CMK (cell line): Measurements from ENCODE around the gene GAB2.
"Not testable (repeated sequence)": the region's sequence is repeated elsewhere in the genome, so short reads cannot be mapped to it uniquely, and the experiment has no call there.

Experiments
- DNase-seq: peaks from one replicate; pipeline ENCODE4 v3.0.0-alpha.2; 2010; ENCODE audit warnings: low read depth

GAB2 gene

DNA sequence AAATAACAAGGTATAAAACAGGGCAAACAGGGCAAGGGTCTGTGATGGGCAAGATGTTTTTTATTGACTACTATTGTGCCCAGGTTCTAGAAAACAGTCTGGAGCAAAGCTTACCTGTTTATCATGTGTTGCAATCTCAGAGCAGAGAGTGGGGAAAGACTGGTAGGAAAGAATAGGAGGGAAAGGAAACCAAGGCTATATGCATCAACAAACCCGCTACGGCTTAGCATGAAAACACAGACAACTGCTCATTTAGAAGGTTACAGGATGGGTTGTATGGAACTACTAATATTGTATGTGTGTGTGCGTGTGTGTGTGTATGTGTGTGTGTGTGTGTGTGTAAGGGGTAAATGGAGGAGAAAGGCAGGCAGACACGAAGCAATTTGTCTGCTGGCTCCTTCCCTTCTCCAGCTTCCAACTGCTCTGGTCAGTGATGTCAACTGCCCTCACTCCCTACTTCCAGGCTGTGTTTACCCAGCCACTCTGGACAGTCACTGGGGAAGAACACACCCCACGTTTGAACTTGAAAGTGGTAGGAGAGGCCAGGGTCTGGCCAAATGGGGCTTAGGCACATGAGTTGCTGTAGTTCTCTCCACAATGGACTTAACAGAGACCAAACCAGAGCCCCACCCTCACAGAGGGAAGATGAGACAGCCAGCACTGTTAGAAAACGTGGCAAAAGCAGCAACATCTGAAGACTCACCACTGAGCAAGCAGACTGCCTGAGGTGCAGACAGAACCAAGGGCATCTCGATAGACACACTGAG, 47.0 kb downstream of the GAB2 start:
- DNase-seq: no peak

DNA sequence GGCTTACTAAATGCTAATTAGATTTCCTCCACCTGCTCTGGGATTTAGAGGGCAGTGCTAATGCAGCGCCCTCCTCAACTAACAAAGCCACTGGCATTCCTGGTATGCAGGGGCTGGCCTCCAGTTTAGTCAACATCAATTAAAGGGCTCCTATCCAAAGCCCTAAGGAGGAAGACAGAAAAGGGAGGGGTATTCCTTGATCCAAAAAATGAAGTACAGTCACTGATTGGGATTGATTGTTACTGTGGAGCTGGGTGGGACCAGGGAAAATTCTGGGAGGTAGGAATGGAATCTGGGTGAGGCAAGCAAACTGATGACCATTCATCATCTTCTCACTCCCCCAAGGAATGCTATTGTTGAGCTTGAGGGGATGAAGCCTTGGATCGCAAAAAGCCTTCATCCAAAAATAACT, 52.2 kb downstream of the GAB2 start:
- no peak for DNase-seq

- DNase-seq: no peak
These were observed 53.4 kb downstream of the GAB2 start for GRCh38 chr11:78364128-78364751.

DNA sequence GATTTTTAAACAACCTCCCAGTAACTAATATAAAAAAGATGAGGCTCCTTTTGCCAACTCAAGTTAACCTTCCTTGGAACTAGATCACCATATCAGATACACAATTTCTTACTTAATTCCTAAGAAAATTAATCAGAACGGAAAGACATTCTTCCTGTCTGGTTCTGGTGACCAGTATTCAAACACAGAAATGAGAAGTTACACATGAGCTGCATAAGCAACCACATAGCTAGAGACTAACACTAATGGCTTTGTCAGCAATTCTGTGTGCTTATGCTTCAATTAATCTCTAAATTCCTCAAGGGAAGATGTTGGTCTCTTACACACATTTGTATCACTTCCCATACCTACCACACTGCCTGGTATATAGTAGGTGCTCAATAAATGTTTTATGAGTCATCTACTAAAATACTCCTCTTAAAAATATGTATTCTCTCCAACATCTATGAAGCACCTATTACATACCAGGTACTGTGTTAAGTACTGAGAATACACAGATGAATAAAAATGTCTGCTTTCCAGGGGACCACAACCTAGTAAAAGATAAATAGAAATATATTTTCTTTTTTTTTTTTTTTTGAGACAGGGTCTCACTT, 54.5 kb downstream of the GAB2 start:
- no peak for DNase-seq

- DNase-seq: no peak
These were observed 56.4 kb downstream of the GAB2 start for GRCh38 chr11:78361228-78361627.

DNA sequence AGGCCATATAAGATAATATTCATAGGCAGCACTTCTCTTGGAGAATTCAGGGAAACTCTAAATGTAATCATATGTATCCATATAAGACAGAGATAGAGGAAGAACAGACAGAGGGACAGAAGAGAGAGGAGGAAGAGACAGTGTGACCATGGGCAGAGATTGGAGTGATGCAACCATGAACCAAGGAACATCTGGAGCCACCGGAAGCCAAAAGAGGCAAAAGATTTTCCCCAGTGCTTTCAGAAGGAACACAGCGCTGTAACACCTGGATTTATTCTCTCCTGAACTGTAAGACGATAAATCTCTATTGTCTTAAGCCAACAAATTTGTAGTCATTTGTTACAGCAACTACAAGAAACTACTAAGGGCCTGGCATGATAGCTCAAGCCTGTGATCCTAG, 57.7 kb downstream of the GAB2 start:
- DNase-seq: no peak

DNA sequence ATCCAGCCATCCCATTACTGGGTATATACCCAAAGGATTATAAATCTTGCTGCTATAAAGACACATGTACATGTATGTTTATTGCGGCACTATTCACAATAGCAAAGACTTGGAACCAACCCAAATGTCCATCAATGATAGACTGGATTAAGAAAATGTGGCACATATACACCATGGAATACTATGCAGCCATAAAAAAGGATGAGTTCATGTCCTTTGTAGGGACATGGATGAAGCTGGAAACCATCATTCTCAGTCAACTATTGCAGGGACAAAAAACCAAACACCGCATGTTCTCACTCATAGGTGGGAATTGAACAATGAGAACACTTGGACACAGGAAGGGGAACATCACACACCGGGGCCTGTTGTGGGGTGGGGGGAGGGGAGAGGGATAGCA, 59.7 kb downstream of the GAB2 start:
- DNase-seq: not testable (repeated sequence)

DNA sequence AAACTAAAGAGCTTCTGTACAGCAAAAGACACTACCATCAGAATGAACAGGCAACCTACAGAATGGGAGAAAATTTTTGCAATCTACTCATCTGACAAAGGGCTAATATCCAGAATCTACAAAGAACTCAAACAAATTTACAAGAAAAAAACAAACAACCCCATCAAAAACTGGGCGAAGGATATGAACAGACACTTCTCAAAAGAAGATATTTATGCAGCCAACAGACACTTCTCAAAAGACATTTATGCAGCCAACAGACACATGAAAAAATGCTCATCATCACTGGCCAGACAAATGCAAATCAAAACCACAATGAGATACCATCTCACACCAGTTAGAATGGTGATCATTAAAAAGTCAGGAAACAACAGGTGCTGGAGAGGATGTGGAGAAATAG, 60.2 kb downstream of the GAB2 start:
- DNase-seq: not testable (repeated sequence)

DNA sequence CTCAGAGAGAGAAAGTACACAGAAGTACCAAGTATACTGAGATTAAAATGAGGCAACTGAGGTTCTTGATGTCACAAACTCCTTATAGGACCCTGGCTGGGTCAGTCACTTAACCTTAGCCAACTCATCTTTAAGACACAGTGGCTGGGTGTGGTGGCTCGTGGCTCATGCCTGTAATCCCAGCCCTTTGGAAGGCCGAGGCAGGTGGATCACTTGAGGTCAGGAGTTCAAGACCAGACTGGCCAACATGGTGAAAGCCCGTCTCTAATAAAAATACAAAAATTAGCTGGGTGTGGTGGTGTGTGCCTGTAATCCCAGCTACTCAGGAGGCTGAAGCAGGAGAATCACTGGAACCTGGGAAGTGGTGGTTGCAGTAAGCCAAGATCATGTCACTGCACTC, 61.9 kb downstream of the GAB2 start:
- DNase-seq: not testable (repeated sequence)

- no peak for DNase-seq
These were observed 62.3 kb downstream of the GAB2 start for GRCh38 chr11:78355309-78355705.

DNA sequence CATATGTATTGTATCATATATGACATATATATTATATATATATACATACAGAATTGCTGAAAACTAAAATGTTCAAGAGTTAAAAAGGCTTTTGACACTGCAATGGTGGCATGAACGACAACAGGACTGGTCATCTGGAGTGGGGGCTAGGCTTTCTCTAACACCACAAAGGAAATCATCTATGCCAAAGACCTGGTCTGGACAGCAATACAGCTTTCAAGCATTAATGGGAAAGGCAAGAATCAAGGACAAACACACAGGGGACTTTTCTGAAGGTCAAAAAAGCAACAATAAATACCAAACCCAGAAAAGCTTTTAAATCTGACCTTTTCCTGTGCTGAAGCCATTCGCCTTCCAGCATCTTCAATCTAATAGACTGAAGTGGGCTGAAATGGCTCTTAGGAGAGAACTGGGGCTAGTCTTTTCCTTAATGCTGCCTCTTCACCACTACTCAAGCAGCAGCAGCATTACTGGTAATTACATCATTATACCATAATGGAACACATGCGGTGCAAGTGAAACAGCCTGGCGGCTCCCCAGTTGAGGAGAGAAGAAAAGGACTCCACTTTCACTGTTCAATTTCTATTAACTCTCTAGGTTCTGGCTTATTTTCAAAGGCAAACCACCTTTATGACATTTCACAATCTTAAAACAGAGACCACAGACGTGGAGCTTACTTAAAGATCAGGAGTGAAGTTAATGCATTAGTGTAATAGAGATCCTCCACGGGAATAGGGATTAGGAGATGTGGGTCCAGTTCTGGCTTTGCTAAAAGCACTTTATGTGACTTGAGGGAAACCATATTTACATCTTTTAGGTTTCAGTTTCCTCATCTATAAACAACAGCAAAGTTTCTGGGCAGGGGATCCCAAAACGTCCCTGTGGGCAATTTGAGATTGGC, 63.0 kb downstream of the GAB2 start:
- DNase-seq: no peak

- DNase-seq: no peak
These were observed 65.4 kb downstream of the GAB2 start for GRCh38 chr11:78351979-78352841.

- DNase-seq: no peak
These were observed 66.4 kb downstream of the GAB2 start for GRCh38 chr11:78351193-78351592.

DNA sequence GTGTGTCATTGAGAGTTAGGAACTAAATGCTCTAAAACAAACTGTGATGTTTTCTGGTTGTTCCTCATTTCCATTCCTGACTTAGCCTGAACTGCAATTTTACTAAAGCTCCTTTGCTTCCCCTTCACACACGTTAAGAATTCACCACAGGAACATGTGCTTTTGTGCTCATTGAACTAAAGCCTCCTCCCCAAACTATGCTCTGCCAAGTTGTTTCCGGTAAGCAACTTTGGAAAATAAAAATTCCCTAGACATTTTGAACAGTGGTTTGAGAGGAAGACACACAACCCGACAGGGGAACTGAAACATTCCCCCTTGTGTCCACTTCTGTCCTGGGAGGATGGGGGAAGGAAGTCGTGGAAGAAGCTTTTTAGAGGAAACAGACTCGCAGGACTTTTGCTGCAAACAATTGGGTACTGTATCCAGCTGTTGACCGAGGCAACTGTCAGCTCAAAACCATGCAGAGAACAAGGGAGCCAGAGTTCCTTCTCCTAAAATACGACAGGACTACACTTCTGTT, 66.9 kb downstream of the GAB2 start:
- no peak for DNase-seq

GRCh38 chr11:78350091-78350645, 67.5 kb downstream of the GAB2 start:
- no peak for DNase-seq

- no peak for DNase-seq
These were observed 68.0 kb downstream of the GAB2 start for GRCh38 chr11:78349624-78350023.

GRCh38 chr11:78349114-78349513, 68.5 kb downstream of the GAB2 start:
- DNase-seq: no peak

- no peak for DNase-seq
These were observed 69.7 kb downstream of the GAB2 start for GRCh38 chr11:78347956-78348355.

DNA sequence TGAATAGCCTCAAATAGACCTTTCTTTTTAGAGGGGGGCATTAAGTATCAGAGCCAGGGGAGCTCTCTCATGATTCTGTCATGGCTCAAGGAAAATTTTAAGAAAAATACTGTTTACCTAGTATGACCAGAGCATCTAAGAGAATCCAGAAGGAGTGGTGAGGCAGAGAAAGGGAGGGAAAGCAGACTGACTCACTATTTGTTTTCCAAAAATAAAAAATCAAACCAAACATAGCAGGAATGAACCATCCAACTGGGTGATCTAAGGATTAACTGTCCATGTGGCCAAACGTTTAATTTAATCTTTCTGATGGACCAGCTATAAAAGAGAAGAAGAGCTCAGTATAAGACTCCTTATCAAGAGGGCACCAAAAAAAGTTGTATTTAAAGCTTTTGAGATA, 70.8 kb downstream of the GAB2 start:
- DNase-seq: no peak

DNA sequence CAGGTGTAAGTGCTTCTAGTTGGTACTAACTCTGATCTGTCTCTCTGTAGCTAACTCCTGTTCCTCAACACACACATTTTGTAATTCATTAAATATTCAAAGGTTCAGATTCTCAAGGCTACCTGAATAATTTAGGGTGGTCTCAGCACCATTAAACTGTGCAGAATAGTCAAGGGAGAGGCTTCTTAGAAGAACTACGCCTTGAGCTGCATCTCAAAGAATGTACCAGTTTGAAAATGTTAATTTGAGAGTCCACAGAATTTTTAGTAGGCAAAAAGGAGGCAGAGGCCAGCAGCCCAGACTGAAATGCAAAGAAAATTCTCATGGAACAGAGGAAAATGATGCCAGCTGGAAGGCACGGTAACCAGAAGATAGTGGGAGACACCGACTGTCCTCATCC, 72.2 kb downstream of the GAB2 start:
- no peak for DNase-seq

DNA sequence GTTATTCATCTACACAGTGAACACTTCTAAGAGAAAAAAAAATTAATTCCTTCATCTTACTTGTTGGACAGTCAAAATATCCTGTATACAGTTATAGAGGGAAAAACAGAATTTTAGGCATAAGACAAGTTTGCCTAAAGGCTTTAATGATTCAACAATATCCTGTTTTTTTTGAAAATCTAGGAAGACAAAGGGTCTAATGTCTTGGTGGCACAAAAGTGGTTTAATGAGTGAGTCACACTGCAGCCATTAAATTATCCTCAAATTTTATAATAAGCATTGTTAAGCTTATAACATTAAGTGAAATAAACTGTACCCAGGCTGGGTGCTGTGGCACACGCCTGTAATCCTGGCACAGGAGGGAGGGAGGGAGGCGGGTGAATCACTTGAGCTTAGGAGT, 72.9 kb downstream of the GAB2 start:
- DNase-seq: no peak
